ENCODE results near the gene CLASP1.

The CLASP1 gene

DNA sequence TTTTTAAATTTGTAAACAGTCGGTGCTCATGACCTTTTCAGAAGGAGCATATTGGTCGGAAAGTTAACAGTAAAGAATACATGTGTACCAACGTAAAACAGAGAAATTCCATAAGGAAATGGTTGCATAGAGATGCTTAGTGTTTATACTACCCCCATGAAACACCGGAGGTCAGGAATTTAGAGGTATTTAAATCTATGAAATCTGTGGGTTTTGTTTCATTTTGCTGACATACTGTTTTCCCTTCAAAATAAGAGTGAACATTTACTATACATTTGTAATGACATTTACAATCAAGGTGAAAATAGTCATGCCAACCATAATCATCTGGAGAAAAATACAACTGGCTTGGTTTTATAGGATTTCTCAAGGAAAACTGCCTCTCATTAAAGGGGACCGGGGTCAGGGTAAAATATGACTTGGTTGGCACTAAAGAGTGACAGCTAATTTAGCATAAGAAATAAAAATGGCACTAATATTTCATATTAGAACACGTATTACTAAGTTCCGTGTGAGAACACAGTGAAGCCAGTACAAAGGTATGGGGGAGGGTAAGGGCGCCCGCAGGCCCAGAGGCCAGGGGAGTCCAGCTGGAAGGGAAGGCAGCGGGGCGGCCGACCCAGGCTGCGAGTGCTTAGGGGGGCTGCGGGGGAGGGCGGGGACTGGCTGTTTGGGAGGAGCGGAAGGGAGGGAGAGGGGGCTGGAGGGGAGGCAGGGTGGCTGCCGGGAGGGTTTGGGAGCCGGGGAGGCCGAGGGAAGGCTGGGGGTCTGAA is 119.6 kb downstream of the CLASP1 start:
- peak overlapping the region; percentile 89; the same call in 1 of the 2 replicates for H3K9ac ChIP-seq
- no peak overlapping the region for H2AFZ ChIP-seq (ENCODE audit: low read depth)
- no peaks in the 10 kb centered on the region for H4K20me1 ChIP-seq (ENCODE audit: insufficient read depth)
- H3K27ac ChIP-seq = peak overlapping the region; percentile 100
- H3K27me3 ChIP-seq (ENCODE audit: insufficient read depth, low read depth) = no peaks in the 10 kb centered on the region
- H3K36me3 ChIP-seq (ENCODE audit: insufficient read depth) = no peaks in the 10 kb centered on the region
- peak overlapping the region; percentile 76 for H3K4me2 ChIP-seq
- no peak overlapping the region for H3K4me3 ChIP-seq (IDR thresholded peaks at IDR 0.05; ENCODE audit: insufficient read depth, low read depth, low read length)
- TF ChIP-seq, protein P1, sequence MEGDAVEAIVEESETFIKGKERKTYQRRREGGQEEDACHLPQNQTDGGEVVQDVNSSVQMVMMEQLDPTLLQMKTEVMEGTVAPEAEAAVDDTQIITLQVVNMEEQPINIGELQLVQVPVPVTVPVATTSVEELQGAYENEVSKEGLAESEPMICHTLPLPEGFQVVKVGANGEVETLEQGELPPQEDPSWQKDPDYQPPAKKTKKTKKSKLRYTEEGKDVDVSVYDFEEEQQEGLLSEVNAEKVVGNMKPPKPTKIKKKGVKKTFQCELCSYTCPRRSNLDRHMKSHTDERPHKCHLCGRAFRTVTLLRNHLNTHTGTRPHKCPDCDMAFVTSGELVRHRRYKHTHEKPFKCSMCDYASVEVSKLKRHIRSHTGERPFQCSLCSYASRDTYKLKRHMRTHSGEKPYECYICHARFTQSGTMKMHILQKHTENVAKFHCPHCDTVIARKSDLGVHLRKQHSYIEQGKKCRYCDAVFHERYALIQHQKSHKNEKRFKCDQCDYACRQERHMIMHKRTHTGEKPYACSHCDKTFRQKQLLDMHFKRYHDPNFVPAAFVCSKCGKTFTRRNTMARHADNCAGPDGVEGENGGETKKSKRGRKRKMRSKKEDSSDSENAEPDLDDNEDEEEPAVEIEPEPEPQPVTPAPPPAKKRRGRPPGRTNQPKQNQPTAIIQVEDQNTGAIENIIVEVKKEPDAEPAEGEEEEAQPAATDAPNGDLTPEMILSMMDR (conservative IDR thresholded peaks at IDR 0.05; ENCODE audit: low read depth, low read length) = no peak
- H3K4me1 ChIP-seq (ENCODE audit: low read depth, poor library complexity, severe bottlenecking) = peaks cover 41% of the 10 kb centered on the region
- H3K79me2 ChIP-seq (ENCODE audit: insufficient read depth, low read depth) = peaks cover 28% of the 10 kb centered on the region; the same call in 1 of the 2 replicates

DNA sequence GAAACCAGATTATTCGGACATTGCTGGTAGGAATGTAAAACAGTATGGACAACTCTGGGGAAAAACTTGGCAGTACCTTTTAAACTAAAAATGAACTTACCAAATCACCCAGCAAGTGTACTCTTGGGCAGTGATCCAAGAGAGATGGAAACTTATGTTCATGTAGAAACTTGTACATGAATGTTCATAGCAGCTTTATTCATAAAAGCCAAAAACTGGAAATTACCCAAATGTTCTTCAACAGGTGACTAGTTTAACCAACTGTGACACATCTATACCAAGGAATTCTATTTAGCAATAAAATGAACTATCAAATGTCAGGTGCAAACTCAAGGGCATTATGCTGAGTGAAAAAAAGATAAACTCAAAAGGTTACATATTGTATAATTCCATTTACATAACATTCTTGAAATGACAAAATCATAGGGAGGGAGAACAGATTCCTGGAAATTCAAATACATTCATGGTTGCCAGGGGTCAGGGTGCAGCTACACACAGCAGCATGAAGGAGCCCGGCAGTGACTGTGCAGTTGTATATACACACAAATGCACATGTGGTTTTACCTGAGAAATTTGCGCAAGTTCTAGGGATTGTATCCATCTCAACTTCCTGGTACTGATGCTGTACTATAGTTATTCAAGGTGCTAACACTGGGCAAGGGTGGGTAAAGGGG is 122.1 kb downstream of the CLASP1 start:
- H3K4me3 ChIP-seq (IDR thresholded peaks at IDR 0.05; ENCODE audit: insufficient read depth, low read depth, low read length) = no peak overlapping the region
- TF ChIP-seq, protein P1 (conservative IDR thresholded peaks at IDR 0.05; ENCODE audit: low read depth, low read length) = no peak
- peaks cover 16% of the 10 kb centered on the region for H3K4me1 ChIP-seq (ENCODE audit: low read depth, poor library complexity, severe bottlenecking)
- H3K27me3 ChIP-seq (ENCODE audit: insufficient read depth, low read depth) = no peaks in the 10 kb centered on the region
- H2AFZ ChIP-seq (ENCODE audit: low read depth) = no peak overlapping the region
- H3K27ac ChIP-seq = no peak overlapping the region
- H3K36me3 ChIP-seq (ENCODE audit: insufficient read depth) = no peaks in the 10 kb centered on the region
- peaks cover 17% of the 10 kb centered on the region; the same call in 1 of the 2 replicates for H3K79me2 ChIP-seq (ENCODE audit: insufficient read depth, low read depth)
- no peak overlapping the region for H3K9ac ChIP-seq
- H4K20me1 ChIP-seq (ENCODE audit: insufficient read depth) = no peaks in the 10 kb centered on the region
- H3K4me2 ChIP-seq = no peak overlapping the region

DNA sequence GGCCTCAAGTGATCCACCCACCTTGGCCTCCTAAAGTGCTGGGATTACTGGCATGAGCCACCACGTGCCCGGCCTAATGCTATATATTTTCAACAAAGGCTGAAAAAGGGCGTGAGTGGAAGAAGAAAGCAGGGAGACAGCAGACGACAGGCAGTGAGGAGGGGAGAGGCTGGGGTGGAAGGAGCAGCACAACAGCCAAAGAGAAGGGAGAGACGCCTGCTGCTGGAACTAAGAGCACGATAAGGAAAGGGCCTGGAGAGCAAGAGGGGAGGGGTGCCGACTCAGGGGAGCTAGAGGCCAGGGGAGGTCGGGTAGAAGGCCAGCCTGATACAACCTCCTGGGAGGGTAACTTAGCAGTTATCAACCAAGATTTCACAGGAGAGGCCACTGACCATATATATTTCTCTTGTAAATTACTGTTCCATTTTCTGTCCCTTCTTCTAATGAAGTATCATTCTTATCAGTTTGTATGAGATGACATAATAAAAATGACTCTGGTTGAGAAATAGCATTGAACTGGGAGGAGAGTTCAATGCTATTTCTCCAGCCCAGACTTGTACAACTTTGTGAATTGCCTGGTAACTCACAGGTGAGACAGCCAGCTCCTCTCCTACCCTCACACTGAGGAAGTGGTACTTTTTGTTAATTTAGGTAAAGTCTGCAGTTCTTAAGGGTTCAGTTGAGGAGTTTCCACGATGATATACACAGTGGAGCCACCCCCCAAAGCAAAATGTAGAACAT is 124.4 kb downstream of the CLASP1 start:
- Histone ChIP-seq H3K27ac (no peak overlapping the region), H3K36me3 (ENCODE audit: insufficient read depth) (no peaks in the 10 kb centered on the region), H3K27me3 (ENCODE audit: insufficient read depth, low read depth) (no peaks in the 10 kb centered on the region), H3K9ac (no peak overlapping the region), H4K20me1 (ENCODE audit: insufficient read depth) (no peaks in the 10 kb centered on the region), H2AFZ (ENCODE audit: low read depth) (no peak overlapping the region), H3K4me3 (IDR thresholded peaks at IDR 0.05; ENCODE audit: insufficient read depth, low read depth, low read length) (no peak overlapping the region), H3K4me2 (no peak overlapping the region), H3K4me1 (ENCODE audit: low read depth, poor library complexity, severe bottlenecking) (peaks cover 11% of the 10 kb centered on the region), H3K79me2 (ENCODE audit: insufficient read depth, low read depth) (peaks cover 17% of the 10 kb centered on the region; the same call in 1 of the 2 replicates)
- TF ChIP-seq, protein P1 (conservative IDR thresholded peaks at IDR 0.05; ENCODE audit: low read depth, low read length) = no peak

DNA sequence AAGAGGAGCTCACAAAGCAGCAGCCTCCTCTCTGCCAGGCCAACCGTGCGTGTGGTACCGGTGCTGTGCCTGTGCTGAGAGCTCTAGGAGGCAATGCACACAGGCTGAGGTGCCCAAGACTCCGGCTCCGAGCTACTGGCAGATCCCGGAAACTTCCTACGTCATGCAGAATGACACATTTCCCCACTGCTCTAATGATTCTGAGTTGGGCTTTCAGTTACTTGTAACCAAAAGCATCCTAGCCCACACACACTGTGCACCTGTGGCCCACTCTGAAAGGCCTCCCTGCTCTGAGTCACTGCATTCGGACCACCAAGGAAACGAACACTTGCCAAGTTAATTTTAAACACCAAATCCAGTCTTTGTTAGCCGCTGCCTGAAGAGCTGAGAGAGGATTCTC is 127.9 kb downstream of the CLASP1 start:
- Histone ChIP-seq H3K4me1 (ENCODE audit: low read depth, poor library complexity, severe bottlenecking) (no peaks in the 10 kb centered on the region), H3K9ac (no peak overlapping the region), H3K36me3 (ENCODE audit: insufficient read depth) (no peaks in the 10 kb centered on the region), H3K4me3 (IDR thresholded peaks at IDR 0.05; ENCODE audit: insufficient read depth, low read depth, low read length) (no peak overlapping the region), H3K4me2 (no peak overlapping the region), H3K27ac (no peak overlapping the region), H4K20me1 (ENCODE audit: insufficient read depth) (no peaks in the 10 kb centered on the region), H3K27me3 (ENCODE audit: insufficient read depth, low read depth) (no peaks in the 10 kb centered on the region), H2AFZ (ENCODE audit: low read depth) (no peak overlapping the region), H3K79me2 (ENCODE audit: insufficient read depth, low read depth) (no peaks in the 10 kb centered on the region)
- TF ChIP-seq, protein P1 (conservative IDR thresholded peaks at IDR 0.05; ENCODE audit: low read depth, low read length) = no peak

Data from KMS-11 (cell line).